C1 segment of cervical spinal cord (tissue), 14 donors: ENCODE results near the gene PDZD4.
"Not testable (repeated sequence)": the region's sequence is repeated elsewhere in the genome, so short reads cannot be mapped to it uniquely, and the experiment has no call there.

Experiments
- DNase-seq, 14 donors: peaks; one replicate each; lab custom pipeline; 2025; lab: John Stamatoyannopoulos, UW

PDZD4 gene

DNA sequence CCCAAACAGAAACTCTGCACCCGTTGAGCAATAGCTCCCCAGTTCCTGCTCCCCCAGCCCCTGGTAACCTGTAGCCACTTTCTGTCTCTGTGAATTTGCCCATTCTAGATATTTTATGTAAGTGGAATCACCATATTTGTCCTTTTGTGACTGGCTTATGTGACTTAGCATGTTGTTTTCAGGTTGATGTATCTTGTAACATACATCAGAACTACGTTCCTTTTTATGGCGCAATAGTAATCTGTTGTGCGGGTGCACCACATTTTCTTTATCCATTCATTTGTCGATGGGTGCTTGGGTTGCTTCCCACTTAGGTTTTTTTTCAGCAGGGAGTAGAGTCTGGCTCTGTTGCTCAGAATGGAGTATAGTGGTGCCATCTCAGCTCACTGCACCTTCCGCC, 6.6 kb upstream of the PDZD4 start:
- no peak for DNase-seq

DNA sequence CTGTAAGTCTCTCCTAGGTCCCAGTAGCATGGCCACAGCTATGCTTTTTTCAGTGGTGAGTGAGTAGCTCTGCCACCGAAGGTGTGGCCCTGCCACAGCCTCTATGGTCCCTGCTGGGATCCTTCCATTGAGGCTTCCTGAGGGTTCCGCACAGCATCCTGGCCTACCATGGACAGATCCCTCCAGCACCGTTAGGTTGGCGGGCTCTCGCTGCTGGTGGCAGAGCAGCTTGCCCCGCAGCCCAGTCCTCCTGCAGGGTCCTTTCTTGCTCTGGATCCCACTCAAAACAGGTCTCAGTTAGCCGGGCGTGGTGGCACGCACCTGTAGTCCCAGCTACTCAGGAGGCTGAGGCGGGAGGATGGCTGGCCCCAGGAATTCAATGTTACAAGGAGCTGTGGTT, 2.4 kb upstream of the PDZD4 start:
- no peak for DNase-seq

- DNase-seq = no peak
Measured at GRCh38 chrX:153831429-153832150, 1.2 kb upstream of the PDZD4 start.

- no peak for DNase-seq
Measured at GRCh38 chrX:153830640-153831428, 490 bp upstream of the PDZD4 start.

DNA sequence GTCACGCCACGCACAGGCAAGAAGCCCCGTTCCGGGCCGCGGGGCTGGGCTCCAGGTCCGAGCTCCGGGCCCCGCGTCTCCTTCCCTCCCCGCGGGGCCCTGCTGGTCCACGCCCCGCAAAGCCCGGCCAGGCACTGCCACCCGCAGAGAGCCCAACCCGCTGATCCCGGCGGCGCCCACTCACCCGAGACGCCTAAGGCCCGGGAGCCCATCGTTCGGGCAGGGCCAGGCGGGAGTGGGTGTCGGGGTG, 870 bp downstream of the PDZD4 start:
- DNase-seq = no peak

DNA sequence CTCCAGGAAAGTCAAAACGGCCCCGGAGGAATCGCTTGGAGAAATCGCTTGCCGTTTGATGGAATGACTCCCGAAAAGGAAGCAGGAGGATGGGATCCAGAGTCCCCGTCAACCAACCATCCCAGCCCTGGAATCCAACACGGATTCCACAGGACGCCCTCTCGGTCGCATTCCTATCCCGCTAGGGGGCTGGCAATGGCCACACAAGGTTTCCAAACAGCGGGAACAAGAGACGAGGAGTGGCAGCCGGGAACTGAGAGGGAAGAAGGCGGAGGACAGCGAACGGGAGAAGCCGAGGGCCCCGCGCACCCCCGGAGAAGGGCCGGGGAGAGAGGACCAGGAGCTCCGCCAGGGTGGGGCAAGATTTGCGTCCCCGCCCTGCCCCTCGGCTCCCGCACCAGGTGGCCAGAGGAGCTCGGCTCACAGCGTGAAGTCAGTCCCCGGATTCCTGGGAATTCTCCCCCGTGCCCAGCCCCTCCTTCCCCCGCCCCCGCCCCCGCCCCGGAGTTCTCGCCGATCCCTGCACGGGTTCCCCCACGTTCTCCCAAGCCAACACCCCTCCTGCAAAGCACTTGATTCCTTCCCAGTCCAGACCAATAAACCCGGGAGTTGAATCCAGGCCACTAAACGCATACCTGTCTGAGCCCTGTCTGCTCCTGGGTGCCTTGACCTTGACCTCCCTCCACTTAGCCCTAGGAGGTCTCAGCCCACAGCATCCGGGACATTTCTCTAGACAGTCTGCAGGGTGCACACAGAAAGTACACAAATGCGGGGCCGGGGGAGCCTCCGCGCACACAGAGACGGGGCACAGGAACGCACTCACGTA, 1.4 kb downstream of the PDZD4 start:
- DNase-seq = peak in 1 of 14 donors; percentile 51

GRCh38 chrX:153828308-153828707, 2.0 kb downstream of the PDZD4 start:
- no peak for DNase-seq

- DNase-seq = no peak
Measured at GRCh38 chrX:153827903-153828302, 2.4 kb downstream of the PDZD4 start.

DNA sequence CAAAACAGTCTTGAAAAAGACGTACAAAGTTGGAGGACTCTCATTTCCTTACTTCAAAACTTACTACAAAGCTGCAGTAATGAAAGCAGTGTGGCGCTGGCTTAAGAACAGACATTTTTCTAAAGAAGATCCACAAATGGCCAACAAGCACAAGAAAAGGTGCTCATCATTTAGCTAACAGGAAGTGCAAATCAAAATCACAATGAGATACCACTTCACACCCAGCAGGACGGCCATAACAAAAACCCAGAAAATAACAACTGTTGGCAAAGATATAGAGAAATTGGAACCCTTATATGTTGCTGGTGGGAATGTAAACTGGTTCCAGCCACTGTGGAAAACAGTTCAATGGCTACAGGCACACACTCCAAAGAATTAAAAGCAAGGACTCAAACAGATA, 3.3 kb downstream of the PDZD4 start:
- DNase-seq = no peak

- no peak for DNase-seq
Measured at GRCh38 chrX:153825042-153825441, 5.3 kb downstream of the PDZD4 start.

GRCh38 chrX:153824348-153824747, 6.0 kb downstream of the PDZD4 start:
- DNase-seq = no peak

GRCh38 chrX:153821066-153821465, 9.3 kb downstream of the PDZD4 start:
- DNase-seq = no peak

DNA sequence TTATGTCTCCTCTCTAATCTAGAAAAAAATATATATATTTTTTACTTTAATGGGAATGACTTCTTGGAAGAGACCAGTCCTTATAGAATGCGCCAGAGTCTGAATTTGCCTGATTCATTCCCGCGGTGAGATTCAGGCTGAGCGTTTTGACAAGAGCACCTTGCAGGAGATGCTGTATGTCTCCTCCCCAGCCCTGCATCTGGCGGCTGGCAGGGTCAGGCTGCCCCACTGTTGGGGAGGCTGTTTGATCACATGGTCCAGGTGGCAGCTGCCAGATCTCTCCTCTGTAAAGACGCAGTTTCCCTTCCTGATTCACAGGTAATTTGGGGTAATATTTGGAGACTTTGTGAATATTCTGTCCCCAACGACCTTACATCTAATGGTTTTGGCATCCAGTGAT, 9.7 kb downstream of the PDZD4 start:
- no peak for DNase-seq

GRCh38 chrX:153819384-153820040, 10.8 kb downstream of the PDZD4 start:
- DNase-seq = no peak

DNA sequence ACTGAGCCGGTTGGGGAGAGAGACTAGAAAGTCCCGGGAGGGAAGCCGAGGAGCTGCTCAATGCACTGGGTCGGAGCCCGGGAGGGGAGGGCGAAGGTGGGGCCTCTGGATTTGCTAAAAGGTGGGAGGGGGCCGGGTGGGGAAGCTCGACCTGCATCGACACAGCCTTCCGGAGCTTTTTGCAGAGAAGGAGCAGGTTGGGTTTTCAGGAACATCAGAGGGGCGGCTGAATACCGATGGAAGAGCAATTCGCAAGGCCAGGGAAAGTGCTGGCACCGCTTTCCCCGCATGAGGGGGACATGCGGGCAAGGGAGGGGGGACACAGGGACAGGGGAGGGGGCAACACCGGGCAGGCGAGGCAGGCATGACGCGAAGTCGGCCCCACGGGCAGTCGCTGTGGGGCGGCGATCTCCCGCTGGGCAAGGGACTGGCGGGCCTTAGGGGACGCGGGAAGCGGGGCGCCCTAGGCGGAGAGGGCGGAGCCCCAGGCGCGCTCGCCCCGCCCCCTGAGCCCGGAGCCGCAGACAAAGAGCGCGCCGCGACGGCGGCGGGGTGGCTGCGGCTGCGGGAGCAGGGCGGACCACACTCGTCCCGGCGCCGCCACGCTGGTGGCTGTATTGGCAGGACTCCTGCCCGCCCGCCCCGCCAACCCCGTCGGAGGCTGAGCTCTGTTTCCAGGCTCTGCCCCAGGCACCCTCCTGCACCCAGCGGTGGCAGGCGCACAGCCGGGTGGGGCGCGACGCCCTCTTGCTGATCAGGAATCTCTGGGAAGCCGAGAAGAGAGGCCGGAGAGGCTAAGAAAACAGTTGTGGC, 11.6 kb downstream of the PDZD4 start:
- DNase-seq = peak in 1 of 14 donors; percentile 30

DNA sequence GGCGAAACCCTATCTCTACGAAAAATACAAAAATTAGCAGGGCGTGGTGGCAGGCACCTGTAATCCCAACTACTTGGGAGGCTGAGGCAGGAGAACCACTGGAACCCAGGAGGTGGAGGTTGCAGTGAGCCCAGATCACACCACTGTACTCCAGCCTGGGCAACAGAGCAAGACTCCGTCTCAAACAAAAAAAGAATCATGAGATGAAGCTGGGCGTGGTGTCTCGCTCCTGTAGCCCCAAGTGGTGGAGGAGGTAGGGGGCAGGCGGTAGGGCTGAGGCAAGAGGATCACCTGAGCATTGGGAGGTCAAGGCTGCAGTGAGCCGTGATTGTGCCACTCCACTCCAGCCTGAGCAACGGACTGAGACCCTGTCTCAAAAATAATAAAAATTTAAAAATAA, 12.3 kb downstream of the PDZD4 start:
- not testable (repeated sequence) for DNase-seq

DNA sequence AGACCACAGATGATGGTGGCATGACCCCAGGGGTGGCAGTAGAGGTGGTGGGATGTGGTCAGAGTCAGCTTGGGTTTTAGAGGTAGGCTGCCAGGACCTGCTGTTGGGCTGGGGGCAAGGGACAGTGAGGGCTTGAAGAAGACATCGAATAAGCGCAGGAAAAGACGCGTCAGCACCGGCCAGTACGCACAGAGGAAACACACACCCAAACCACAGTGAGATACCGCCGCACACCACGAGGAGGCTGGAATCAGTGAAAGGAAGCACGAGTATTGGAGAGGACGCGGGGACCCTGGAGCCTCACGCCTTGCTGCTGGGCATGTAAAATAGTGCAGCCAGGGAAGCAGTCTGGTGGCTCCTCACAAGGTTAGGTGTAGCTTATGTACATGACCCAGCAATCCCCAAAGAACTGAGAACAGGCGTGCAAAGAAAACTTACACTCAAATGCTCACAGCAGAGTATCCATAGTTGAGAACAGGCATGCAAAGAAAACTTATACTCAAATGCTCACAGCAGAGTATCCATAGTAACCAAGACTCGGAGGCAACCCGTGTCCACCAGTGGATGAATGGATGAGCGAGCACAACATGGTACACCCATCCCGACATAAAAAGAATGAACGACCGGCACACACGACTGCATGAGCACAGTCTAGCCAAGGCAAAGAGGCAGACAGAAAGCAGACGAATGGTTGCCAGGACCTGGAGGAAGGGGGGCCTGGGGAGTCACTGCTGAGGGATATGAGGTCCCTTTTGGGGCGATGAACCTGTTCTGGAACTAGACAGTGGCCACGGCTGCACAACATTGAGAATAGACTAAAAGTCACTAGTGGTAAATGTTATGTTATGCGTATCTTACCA, 13.3 kb downstream of the PDZD4 start:
- no peak for DNase-seq

- DNase-seq = no peak
Measured at GRCh38 chrX:153814591-153815315, 15.6 kb downstream of the PDZD4 start.

DNA sequence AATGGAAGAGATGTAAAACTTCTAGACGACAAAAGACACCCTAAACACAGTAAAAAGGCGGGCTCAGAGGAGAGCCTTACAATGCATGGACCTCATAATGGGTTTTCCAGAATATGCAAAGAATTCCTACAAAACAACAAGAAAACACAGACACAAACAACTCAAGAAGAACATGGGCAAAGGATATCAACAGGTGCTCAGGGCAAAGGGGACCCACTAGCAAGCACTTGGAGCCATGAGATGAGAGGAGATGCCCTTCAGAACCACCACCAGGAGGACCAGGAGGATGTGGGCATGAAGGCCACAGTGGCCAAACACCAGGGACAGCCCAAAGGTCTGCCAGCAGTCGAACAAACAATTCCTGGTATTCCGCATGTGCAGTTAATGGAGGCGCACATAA, 17.2 kb downstream of the PDZD4 start:
- no peak for DNase-seq

DNA sequence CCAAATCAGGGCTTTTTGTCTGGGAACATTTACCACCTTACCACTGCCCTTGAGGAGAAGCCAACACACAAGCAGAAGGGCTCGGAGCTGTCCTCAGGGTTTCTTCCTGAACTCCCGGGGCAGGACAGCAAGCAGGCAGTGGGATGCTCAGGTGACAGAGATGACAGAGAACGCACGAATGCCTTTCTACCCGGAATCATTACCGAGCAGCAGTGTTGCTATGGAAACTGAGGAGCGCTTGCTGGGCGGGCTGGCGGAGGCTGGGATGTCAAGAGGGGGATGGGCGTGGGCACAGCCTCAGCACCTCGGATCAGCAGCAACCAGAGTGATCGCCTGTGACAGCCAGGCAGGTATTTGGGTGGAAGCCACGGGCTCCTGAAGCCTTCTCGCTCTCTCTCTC, 18.1 kb downstream of the PDZD4 start:
- DNase-seq = peak in 1 of 14 donors; percentile 28
